ENCODE results near the gene LPGAT1.
A peak's percentile ranks its signal among the peaks of the same experiment; 100 is the strongest.
"Not testable (repeated sequence)": the region's sequence is repeated elsewhere in the genome, so short reads cannot be mapped to it uniquely, and the experiment has no call there.

The LPGAT1 gene, protein sequence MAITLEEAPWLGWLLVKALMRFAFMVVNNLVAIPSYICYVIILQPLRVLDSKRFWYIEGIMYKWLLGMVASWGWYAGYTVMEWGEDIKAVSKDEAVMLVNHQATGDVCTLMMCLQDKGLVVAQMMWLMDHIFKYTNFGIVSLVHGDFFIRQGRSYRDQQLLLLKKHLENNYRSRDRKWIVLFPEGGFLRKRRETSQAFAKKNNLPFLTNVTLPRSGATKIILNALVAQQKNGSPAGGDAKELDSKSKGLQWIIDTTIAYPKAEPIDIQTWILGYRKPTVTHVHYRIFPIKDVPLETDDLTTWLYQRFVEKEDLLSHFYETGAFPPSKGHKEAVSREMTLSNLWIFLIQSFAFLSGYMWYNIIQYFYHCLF

DNA sequence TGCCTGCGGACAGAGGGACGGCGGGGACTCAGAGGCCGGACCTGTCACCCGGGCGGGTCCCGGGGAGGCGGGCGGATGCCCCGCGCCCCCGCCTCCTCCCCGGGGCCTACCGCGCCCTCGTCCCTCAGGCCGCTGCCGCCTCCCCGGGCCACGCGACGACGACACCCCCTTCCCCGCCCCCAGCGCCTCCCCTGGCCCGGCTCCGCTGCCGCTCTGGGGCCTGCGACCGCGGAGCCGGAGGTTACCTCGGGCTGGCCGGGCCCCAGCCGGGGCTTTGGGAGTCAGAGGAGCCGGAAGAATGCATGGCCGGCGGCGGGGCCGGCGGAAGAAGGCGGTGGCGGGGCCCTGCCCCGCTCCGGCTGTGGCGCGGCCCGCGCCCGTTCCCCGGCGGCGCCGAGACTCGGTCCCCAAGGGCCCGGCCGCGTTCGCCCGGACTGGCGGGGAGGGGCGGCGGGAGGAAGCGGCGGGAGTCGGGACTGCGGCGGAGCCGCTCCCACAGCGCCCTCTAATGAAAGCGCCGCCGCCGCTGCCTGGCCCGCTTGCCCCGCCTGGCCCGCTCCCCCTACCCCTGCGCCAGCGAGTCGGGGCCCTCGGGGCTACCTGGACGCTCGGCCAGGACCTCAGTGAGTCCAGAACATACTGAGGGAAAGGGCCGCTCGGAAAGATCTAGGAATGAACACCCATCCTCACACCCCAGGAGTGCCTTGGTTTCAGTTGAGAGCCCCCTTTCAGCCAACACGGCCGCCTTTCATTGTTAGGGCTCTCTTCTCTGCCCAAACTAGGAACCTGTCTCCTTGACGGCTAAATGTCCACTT, at the start of gene LPGAT1:
Gene LPGAT1 (minus strand): TSS at position 436 of the 815 bp plus-strand sequence. CDS start 1,467 bp downstream, outside the sequence.
- peak; percentile 72 for DNase-seq (ENCODE audit: low read depth)

DNA sequence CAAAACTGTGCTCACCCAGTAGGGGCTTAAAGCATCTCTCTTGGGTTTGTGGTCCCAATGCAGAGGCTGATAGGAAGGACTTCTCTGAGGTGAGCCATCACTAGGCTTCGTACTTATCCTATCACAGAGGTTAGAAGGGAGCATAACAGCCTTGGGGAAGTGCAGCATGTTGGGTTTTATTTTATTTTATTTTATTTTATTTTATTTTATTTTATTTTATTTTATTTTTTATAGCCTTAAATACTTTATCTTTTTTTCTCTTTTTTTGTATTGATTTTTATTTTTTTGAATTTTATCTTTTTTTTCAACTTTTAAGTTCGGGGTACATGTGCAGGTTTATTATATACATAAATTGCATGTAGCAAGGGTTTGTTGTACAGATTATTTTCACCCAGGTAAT, 48.9 kb upstream of the LPGAT1 start:
- DNase-seq (ENCODE audit: low read depth), result no peak

DNA sequence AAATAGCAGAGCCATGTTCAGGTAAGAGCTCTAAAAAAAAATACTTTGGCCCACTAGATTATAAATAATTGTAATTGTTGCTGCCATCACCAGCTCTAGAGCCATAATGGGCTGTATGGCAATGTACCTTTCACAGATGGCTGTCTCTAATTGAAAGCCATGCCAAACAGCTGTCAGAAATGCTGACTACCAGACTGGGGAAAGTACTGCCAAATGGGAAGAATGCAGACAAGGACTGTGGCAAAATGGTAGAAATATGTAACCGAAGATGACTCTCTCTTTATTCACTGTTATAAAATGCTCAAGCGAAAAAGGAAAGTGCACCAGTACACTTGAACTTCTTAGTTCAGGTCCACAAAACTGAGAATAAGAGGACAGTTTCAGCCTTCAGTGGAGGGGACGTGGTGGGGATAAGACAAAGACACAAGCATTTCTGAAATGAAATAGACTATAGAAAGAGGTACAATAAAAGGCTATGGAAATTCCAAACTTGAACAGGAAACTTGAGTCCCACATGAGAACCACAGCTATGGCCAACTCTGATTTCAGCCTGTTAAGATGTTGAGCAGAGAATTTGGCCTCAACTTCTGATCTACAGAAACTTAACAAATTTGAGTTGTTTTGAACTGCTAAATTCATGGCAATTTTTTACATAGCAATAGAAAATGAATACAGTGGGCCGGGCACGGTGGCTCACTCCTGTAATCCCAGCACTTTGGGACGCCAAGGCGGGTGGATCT, 46.5 kb upstream of the LPGAT1 start:
- DNase-seq (ENCODE audit: low read depth), result no peak

DNA sequence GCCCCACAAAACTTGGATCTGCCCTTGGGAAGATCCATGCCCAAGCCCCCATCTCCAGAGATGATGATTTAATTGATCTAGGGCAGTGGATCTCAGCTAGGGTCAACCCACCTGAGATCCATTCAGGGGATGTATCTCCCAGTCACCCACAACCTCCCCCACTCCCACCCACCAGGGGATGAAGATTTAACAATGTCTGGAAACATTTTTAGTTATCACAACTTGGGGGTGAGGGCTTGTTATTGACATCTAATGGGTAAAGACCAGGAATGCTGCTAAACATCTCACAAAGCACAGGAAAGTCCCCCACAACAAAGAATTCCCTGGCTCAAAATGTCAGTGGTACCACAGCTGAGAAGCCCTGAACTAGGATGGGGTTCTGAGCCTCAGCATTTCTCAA, 45.0 kb upstream of the LPGAT1 start:
- no peak for DNase-seq (ENCODE audit: low read depth)

DNA sequence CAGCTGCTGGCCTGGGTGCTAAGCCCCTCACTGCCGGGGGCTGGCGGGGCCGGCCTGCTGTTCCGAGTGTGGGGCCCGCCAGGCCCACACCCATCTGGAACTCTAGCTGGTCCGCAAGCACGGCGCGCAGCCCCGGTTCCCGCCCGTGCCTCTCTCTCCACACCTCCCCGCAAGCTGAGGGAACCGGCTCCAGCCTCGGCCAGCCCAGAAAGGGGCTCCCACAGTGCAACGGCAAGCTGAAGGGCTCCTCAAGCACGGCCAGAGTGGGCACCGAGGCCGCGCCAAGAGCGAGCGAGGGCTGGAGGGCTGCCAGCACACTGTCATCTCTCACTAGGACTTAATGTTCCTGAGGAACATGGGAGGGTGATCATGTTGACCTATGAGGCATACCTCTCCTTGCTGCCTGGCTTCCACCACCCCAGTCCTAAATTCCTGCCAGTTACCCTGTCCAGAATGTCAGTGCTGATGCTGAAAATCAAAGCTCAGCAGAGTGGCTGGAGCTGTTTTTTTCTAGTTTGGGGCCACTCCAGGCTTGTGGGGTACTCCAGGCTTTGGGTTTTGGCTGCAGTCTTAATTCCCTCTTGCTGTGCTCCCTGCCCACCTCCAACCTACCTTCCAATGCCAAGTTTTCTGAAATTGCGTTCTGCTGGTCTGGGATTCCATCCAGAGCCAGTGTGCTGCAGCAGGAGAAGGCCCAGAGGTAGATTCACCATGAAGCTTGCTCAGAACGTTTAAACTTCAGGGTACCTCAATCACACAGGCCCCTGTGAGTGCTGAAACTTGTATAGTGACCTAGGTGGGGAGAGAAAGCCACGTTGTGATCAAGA, 44.2 kb upstream of the LPGAT1 start:
- DNase-seq (ENCODE audit: low read depth), result no peak

DNA sequence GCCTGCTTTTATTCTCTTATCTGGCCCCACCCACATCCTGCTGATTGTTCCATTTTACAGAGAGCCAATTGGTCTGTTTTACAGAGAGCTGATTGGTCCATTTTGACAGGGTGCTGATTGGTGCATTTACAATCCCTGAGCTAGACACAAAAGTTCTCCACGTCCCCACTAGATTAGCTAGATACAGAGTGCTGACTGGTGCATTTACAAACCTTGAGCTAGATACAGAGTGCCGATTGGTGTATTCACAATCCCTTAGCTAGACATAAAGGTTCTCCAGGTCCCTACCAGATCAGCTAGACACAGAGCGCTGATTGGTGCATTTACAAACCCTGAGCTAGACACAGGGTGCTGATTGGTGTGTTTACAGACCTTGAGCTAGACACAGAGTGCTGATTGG, 43.2 kb upstream of the LPGAT1 start:
- not testable (repeated sequence) for DNase-seq (ENCODE audit: low read depth)

DNA sequence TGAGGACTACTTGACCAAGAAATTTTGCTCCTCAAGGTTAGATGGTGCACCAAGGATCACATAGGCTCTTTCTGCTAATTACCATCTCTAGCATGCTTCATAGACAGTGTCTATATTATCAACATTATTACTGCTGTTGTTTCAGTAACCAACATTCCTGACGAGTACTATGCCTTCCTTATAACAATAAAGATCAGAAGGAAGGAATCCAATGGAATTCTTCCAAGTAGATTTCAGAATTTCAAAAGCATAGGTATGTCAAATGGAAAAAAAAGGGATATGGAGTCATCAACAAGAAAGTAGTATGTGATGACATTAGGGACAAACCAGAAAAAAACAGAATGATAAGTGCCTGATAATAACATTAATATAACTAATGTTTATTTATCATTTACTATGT, 39.6 kb upstream of the LPGAT1 start:
- DNase-seq (ENCODE audit: low read depth), result no peak

DNA sequence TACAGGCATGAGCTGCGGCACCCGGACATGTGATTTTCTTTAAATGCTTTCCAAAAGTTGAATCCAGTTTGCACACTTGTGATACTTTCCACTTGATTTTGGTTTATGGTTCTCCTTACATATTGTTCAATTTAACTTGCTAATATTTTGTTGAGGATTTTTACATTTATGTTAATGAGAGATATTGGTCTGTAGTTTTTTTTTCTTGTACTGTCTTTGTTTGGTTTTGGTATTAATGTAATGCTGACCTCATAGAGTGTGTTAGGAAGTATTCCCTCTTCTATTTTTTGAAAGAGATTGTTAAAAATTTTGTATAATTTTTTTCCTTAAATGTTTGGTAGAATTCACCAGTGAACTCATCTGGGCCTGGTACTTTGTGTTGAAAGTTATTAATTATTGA, 34.6 kb upstream of the LPGAT1 start:
- DNase-seq (ENCODE audit: low read depth), result no peak

DNA sequence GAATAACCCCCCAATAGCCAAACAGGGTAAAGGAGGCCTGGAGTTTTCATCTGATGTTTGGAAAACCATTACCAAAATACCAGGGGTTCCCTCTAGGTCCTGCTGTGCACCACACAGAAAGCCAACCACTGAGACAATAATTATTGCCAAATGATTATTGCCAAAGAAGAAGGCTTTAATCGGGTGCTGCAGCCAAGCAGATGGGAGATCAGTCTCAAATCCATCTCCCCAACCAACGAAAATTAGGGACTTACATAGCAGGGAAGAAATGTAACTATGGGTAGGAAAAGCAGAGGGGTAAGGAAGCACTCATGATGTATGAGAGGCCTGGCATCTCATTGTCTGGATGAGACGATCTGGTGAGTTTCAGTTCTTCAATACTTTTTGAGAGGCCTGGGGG, 28.8 kb upstream of the LPGAT1 start:
- DNase-seq (ENCODE audit: low read depth), result no peak

DNA sequence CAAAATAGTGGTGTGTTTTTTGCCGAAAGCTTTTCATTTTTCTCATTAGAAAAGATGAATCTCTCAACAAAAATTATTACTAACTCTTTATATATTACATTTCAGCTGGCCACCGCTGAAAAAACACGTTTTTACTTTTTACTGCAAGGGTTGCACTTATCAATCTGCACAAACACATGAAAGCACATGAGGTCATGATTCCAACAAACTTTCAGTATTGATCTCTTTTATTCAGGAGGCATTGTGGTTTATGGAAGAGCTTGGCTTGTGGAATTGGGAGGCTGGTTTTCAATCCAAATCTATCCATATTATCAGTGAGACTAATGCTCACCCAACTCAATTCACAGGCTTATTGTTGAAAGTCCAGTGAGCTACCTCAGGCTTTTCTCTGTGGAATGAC, 20.6 kb upstream of the LPGAT1 start:
- no peak for DNase-seq (ENCODE audit: low read depth)

DNA sequence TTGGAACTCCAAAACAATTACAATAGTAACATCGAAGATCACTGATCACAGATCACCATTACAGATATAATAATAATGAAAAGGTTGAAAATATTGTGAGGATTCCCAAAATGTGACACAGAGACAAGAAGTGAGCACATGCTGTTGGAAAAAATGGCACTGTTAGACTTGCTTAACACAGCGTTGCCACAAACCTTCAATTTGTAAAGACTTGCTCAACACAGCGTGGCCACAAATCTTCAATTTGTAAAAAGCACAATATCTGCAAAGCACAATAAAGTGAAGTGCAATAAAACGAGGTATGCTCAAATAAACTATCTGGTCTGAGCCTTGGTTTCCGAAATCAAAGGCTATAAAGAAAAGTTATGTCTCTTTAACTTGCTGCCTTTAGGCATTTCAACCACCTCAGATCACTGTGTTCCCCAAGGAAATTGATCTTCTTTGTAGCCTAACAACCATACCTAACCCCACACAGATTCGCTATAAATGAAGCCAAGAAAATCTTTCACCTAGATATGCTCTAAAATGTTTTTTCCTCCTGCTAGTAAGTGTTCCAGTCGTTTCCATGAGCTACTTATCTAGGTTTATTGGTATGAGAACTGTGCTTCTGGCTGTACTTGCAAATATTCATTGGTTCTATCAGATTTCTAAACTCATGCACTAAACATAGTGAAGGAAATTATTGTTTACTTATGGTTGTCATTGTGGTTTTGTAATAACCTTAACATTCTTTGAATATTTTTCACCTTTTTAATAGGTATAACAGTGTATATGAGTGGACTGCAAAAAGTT, 13.1 kb upstream of the LPGAT1 start:
- DNase-seq (ENCODE audit: low read depth), result no peak

DNA sequence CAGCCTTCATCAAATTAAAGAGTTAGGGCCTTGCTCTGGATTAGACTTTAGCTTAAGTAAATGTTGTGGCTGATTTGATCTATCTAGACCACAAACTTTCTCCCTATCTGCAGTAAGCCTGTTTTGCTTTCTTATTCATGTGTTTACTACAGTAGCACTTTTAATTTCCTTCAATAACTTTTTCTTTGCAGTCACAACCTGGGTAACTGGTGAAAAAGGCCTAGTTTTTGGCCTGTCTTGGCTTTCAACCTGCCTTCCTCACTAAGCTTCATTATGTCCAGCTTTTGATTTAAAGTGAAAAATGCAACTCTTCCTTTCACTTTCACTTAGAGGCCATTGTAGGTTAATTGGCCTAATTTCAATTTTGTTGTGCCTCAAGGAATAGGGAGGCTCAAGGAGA, 12.5 kb upstream of the LPGAT1 start:
- no peak for DNase-seq (ENCODE audit: low read depth)

DNA sequence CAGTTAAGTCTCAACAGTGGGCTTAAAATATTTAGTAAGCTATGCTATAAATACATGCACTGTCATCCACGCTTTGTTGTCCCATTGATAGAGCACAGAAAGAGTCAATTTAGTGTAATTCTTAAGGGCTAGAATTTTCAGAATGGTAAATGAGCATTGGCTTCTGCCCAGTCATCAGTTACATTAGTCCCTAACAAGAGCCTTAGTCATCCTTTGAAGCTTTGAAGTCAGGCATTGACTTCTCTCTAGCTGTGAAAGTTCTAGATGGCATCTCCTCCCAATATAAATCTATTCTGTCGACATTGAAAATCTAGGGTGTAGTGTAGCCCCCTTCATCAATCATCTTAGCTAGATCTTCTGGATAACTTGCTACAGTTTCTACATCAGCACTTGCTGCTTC, 12.0 kb upstream of the LPGAT1 start:
- no peak for DNase-seq (ENCODE audit: low read depth)

DNA sequence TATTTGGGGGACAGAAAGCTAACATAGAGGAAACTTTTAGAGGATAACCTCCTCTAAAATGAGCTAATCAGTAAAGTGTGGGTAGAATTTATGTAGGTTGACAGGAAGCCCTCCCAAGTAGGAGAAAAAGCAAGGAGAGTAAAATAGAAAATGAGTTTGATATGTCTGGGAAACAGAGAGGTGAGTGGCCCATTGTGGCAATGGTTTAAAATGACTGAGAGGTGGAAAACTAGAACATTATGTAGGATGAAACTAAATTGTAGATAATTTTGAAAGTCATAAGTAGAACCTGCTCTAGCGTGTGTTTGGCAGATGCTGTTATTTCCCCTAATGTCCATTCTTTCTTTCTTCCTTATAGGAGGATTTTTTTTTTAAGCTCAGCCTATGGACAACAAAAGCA, 8.5 kb upstream of the LPGAT1 start:
- DNase-seq (ENCODE audit: low read depth), result no peak

DNA sequence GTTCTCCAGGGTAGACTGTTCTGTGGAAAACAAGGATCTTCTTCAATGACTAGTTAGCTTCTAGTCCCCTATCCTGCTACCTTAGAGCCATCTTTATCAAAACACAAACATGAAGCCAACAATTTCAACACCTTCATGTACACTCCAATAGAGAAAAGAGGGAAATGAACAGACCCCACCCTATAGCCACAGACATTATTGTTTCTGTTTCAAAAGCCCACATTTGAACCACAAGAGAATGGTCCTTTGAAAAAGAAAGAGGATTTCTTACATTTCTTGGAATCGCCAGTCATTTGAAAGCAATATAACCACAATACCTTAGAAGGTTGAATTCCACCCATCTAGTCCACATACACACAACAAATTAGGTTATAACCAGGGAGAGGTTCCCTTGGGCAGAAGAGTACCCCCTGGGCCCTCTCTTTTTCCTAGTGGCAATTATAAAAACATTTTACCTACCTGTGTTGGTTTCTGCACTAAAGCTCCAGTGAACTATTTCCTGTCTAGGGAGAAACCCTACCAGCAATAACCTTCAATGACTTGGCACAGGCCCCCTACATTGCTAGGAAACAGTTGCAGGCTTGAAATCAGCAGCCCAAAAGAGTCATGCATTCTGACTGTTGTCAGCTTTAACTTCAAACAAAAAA, 2.7 kb upstream of the LPGAT1 start:
- no peak for DNase-seq (ENCODE audit: low read depth)

DNA sequence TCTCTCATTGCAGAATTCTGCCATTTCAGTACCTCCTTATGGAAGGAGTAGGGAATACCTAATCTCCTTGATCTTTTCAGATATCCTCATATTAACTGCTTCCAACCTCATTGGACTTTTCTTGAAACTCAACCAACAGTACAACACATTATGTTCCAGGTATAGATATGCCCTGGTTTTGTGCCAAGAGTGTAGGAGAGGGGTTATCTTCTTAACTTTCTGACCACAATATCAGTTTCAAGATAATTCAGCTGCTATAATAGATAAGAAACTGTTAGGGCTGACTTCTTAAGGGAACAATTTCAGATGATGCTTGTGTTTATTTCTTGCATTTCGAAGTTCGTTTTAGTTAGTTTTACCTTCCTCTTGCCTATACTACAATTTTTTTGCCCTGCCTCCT, 2.1 kb upstream of the LPGAT1 start:
- DNase-seq (ENCODE audit: low read depth), result no peak

DNA sequence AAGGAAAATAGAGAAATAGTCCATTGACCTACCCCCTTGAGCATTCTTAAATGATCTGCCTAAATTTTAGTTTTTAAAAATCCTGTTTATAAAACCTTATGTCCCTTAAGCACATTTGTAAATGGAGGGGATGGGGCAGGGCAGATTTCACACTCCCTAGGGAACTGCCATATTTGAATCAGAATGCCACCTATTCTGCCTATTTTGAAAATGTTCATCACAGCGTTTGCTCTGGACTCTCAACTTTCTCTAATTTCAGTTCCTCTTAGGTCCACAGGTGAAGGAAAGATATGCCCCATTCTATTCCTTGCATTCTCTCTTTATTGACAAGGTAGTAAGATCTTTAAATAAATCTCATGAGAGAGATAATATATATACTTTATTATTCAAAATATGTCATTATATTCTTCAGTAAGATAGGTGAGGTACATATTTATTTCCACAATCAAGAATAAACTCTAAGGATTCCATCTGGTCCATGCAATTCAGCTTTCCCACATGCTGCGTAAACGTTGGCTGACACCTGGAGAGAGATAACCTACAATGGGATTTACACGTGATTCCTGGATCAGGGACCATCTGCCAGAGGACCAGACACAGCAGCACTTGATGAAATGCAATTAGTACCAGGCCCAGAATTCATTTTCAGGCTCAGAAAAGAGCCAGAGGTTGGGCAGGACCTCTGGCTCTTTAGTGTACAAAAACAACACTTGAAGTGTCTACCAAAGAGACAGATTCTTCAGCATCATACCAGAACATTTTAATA, 1.2 kb upstream of the LPGAT1 start:
- no peak for DNase-seq (ENCODE audit: low read depth)

DNA sequence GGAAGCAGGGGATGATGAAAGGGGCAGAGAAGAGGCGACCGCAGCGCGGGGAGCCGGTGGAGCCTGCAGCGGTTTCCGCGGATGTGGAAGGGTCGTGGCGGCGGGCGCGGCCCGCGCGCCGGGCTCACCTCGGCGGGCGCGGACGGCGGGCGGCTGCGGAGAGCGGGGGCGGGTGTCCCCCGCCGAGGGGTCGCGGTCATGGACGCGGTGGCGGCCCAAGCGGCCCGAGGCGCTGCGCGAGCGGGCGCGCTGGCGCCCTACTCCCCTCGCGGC, 572 bp downstream of the LPGAT1 start:
- DNase-seq (ENCODE audit: low read depth), result peak; percentile 13

DNA sequence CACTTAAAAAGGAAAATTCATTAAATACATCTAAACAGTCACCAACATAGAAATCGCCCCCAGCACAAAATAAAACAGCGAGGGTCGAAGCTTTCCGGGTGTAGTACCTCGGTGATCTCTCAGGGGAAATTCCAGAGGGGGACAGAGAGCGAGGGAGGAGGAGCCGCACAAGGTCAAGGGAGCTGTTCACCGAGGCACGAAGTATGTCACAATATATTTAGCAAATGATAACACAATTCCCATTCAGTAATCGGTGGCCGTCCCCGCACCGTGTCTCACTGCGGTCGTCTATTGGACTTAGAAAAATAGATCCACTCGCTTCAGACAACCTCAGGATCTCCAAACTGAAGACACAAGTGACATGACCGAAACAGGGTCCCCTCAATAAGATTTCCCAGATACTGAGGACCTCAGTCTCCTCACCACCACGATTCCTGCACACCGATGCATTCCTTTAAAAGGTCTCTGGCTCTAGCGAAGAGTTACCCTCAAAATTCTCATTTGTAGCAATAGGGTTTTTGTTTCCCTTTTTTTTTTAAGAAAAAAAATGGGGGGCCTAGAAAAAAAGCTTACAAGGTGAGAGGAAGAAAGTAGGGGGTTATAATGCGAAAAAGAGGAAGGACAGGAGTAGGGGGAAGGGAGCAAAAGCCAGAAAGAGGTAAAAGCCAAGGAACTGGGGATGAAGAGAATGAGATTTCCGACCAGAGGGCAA, 1.1 kb downstream of the LPGAT1 start:
- DNase-seq (ENCODE audit: low read depth), result no peak

Data from activated T-cell treated with anti-CD3 and anti-CD28 coated beads for 48 hours (primary cell).